Peyer's patch (tissue), 4 donors: ENCODE data around the gene DND1. TPM values are rescaled to one million over a fixed set of nuclear protein-coding genes. Genes with fewer than 3 reads are reported as not detected.
"Not testable (repeated sequence)": the region's sequence is repeated elsewhere in the genome, so short reads cannot be mapped to it uniquely, and the experiment has no call there.

Source experiments
- DNase-seq, 3 donors: peaks; one replicate each; pipeline ENCODE4 v3.0.0-alpha.2; 2017 to 2019
- H3K27ac ChIP-seq, 4 donors: fragments of 200-600 bp; sonication (generic); one replicate each; pipeline ENCODE4 v1.5.1; 2016 to 2019
- H3K27me3 ChIP-seq, 2 donors: fragments of 200-600 bp; sonication (generic); one replicate each; pipeline ENCODE4 v1.5.1; 2019
- H3K36me3 ChIP-seq, 3 donors: fragments of 200-600 bp; sonication (generic); one replicate each; pipeline ENCODE4 v1.5.1; 2016 to 2019
- H3K4me1 ChIP-seq, 4 donors: fragments of 200-600 bp; sonication (generic); one replicate each; pipeline ENCODE4 v1.5.1; 2016 to 2019
- H3K4me3 ChIP-seq, 4 donors: fragments of 200-600 bp; sonication (generic); 1 replicate in 3 of 4; 2 replicates in 1 of 4; pipeline ENCODE4 v1.5.1; 2016 to 2019; ENCODE audit warnings: mild to moderate bottlenecking in 1 of 4
- H3K9me3 ChIP-seq, 4 donors: fragments of 200-600 bp; sonication (generic); one replicate each; pipeline ENCODE4 v1.5.1; 2016 to 2019; ENCODE audit warnings: mild to moderate bottlenecking in 1 of 4
- POLR2A ChIP-seq, 2 donors: fragments of 450-650 bp; IDR thresholded peaks; one replicate each; pipeline ENCODE4 v1.5.1; 2017; ENCODE audit warnings: antibody characterized with exemption in 2 of 2, mild to moderate bottlenecking in 2 of 2, moderate library complexity in 2 of 2
- total RNA-seq, 4 donors: library from RNA; depleted of rRNA; stranded (reverse); fragments of >200 nt; gene quantifications; one replicate each; pipeline ENCODE4 v1.1.0, GENCODE V29; 2016
- TF ChIP-seq, protein P1 (sequence below), 6 experiments: fragments of 450-650 bp in 4 of 6; fragments of 200-600 bp in 2 of 6; sonication (generic) in 1 of 6; IDR thresholded peaks; one replicate each; pipeline ENCODE4 v1.5.1; 2017 to 2019; ENCODE audit warnings: antibody characterized with exemption in 6 of 6, mild to moderate bottlenecking in 3 of 6, moderate library complexity in 1 of 6

Gene DND1
- total RNA-seq, 4 donors from 2014 or later: 3.7 to 5.0 (median 3.8) TPM; not detected in 1

DNA sequence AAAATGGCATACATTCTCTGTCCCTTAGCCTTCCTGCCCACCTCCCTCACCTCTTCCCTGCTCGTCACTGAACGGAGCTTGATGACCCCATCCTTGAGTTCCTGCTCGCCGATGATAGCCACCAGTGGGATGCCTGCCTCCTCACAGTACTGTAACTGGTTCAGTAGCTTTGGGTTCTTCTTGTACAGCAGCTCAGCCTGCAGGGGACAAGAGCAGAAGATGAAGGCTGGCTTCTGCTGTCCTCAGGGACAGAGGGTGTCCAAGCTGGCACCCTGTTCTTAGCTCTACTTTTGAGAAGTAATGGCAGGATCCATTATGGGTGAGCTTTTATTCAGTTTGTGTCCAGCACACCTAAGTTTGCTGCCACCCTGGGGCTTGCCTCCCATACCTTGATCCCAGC lies 1.3 kb upstream of the DND1 start:
- Histone ChIP-seq H3K27ac (no peak overlapping the region), H3K27me3 (no peaks in the 10 kb centered on the region), H3K9me3 (no peaks in the 10 kb centered on the region), H3K36me3 (peaks cover 0 to 89% (median 0%) of the 10 kb centered on the region in 3 donors), H3K4me3 (no peak overlapping the region), H3K4me1 (no peaks in the 10 kb centered on the region)
- TF ChIP-seq, protein P1, sequence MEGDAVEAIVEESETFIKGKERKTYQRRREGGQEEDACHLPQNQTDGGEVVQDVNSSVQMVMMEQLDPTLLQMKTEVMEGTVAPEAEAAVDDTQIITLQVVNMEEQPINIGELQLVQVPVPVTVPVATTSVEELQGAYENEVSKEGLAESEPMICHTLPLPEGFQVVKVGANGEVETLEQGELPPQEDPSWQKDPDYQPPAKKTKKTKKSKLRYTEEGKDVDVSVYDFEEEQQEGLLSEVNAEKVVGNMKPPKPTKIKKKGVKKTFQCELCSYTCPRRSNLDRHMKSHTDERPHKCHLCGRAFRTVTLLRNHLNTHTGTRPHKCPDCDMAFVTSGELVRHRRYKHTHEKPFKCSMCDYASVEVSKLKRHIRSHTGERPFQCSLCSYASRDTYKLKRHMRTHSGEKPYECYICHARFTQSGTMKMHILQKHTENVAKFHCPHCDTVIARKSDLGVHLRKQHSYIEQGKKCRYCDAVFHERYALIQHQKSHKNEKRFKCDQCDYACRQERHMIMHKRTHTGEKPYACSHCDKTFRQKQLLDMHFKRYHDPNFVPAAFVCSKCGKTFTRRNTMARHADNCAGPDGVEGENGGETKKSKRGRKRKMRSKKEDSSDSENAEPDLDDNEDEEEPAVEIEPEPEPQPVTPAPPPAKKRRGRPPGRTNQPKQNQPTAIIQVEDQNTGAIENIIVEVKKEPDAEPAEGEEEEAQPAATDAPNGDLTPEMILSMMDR (IDR thresholded peaks at IDR 0.05): no peak
- no peak for TF ChIP-seq POLR2A (IDR thresholded peaks at IDR 0.05)
- DNase-seq: no peak

DNA sequence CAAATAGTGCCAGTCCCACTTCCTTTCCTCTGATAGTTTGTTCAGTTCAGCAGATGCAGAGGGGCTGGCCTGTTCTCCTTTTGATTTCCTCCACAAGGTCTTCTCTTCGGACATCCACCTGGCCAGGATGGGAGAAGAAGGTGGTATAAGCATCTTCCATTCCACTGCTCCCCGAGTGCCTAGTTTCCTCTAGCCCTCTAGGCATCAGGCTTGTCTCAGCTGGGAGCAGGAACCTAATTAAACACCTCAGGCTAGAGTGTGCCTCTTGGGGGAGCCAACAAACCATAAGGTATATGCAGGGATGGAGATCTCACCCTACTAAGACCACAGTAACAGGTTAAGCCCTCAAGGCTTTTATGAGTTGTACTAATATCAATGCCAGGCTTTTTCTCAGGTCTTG lies 835 bp upstream of the DND1 start:
- H3K27ac ChIP-seq: no peak overlapping the region
- no peak for DNase-seq
- H3K36me3 ChIP-seq: peaks cover 0 to 89% (median 0%) of the 10 kb centered on the region in 3 donors
- no peaks in the 10 kb centered on the region for H3K9me3 ChIP-seq
- TF ChIP-seq POLR2A (IDR thresholded peaks at IDR 0.05): no peak
- TF ChIP-seq, protein P1 (IDR thresholded peaks at IDR 0.05): no peak
- no peaks in the 10 kb centered on the region for H3K27me3 ChIP-seq
- no peak overlapping the region for H3K4me3 ChIP-seq
- no peaks in the 10 kb centered on the region for H3K4me1 ChIP-seq

DNA sequence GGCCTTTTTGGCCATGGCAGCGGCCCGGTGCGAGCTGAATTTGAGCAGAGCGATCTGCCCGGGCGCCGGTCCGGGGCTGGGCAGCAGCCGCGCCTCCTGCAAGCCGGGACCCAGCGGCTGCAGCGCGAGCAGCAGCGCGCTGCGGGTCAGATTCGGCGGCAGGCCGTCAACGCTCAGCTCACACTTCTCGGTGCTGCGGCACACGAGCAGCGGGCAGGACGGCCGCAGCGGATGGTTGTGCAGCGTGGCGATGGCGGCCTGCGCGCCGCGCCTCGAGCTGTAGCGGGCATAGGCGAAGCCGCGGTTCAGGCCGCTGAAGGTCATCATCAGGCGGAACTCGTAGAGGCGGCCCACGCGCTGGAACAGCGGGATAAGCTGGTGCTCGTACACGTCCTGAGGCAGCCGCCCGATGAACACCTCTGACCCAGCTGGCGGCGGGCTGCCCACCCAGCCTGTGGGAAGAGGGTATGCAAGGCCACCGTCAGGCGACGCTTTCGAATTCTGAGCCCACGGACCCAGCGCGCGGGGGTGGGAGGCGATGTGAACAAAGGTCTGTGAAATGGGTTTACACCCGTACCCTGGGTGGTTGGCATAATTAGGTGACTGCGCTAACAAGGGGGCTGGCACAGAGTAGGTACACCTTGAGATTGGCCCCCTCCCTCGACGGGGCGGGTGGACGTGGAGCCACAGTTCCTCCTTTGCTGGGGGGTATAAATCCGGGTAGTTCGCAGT lies 755 bp downstream of the DND1 start:
- no peaks in the 10 kb centered on the region for H3K4me1 ChIP-seq
- H3K27ac ChIP-seq: no peak overlapping the region
- no peaks in the 10 kb centered on the region for H3K9me3 ChIP-seq
- no peak overlapping the region for H3K4me3 ChIP-seq
- DNase-seq: peak in 1 of 3 donors; percentile 55
- peaks cover 0 to 90% (median 0%) of the 10 kb centered on the region in 3 donors for H3K36me3 ChIP-seq
- no peaks in the 10 kb centered on the region for H3K27me3 ChIP-seq
- TF ChIP-seq, protein P1 (IDR thresholded peaks at IDR 0.05): no peak
- no peak for TF ChIP-seq POLR2A (IDR thresholded peaks at IDR 0.05)

DNA sequence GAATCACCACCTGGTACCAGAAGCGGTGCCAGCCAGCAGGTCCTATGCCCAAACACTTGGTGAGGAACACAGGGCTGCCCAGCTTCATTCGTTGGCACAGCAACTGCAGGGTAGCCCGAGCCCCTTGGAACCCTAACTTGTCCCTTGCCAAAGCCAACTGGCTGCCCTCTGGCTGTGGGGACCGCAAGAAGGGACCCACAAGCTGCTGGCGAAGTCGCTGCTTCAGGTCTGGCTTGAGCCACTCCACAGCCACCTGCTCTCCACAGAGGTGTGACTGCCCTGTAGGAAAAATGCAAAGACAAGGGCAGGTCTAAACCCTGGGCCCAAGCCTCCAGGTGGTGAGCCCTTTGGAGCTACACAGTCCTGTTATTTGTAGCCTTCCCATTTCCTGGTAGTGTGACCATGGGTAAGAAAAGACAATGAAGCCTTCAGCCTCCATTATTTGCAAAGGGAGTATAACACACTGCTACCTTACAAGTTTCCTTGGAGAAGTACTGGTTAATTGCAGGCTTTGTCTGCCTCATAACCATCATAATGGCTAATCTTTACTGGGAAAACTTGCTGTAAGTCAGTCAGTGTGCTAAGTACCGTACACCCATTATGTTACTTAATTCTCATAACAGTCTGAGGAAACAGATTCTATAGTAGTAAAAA lies 1.8 kb downstream of the DND1 start:
- H3K27ac ChIP-seq: no peak overlapping the region
- H3K27me3 ChIP-seq: no peaks in the 10 kb centered on the region
- no peaks in the 10 kb centered on the region for H3K9me3 ChIP-seq
- H3K4me1 ChIP-seq: peaks cover 0 to under 1% (median 0%) of the 10 kb centered on the region in 4 donors
- no peak for TF ChIP-seq POLR2A (IDR thresholded peaks at IDR 0.05)
- TF ChIP-seq, protein P1 (IDR thresholded peaks at IDR 0.05): no peak
- peaks cover 0 to 80% (median 0%) of the 10 kb centered on the region in 3 donors for H3K36me3 ChIP-seq
- no peak for DNase-seq
- no peak overlapping the region for H3K4me3 ChIP-seq

DNA sequence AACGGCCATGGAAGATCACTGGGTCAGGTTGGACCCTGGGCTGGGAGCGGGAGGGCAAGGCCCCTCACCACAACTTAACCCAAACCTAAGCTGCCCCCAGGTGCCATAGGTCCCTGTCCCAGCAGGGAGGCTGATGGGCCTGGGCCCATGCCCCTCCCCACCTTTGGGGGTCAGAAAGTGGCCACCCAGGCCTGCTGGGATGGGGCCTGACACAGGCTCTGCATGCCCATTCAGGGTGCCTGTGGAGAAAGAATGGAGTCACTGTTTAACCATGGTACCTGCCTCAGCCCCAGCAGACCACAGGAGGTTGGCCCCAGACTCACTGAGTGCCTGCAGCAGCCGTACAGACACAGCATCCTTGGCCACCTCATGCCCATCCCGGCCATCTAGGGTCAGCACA lies 2.3 kb downstream of the DND1 start:
- not testable (repeated sequence) for H3K4me1 ChIP-seq, H3K9me3 ChIP-seq, H3K4me3 ChIP-seq, H3K27me3 ChIP-seq, DNase-seq, H3K27ac ChIP-seq
- peaks cover 0 to 74% (median 0%) of the 10 kb centered on the region in 3 donors for H3K36me3 ChIP-seq
